ENCODE results near the gene GZMB. TPM values are rescaled to one million over a fixed set of nuclear protein-coding genes. Genes with fewer than 3 reads are reported as not detected.

The GZMB gene
- total RNA-seq, 1 experiment from 2014 or later: not detected

GRCh38 chr14:24597403-24597802 lies 36.6 kb downstream of the GZMB start:
- TF ChIP-seq CTCF (conservative IDR thresholded peaks at IDR 0.05): no peak
- no peak overlapping the region for H2BK12ac ChIP-seq (ENCODE audit: insufficient read length, low read depth, low read length)
- H4K8ac ChIP-seq (replicated peaks; ENCODE audit: insufficient read length, low read depth, low read length): no peak overlapping the region
- no peaks in the 10 kb centered on the region for H3K79me1 ChIP-seq (ENCODE audit: insufficient read depth, low read depth, low read length, poor library complexity, severe bottlenecking)
- no peak overlapping the region for H3K18ac ChIP-seq (ENCODE audit: insufficient read length, low read depth, low read length)
- H3K9ac ChIP-seq (ENCODE audit: extremely low read depth, insufficient read length, low read length): no peak overlapping the region
- no peak overlapping the region for H2BK20ac ChIP-seq (ENCODE audit: low read depth, low read length, poor library complexity, severe bottlenecking)
- H3K23ac ChIP-seq (ENCODE audit: insufficient read length, low read depth, low read length): no peak overlapping the region
- Mint-ChIP-seq H3K4me3 (no peak overlapping the region), H3K27me3 (ENCODE audit: low read depth) (peaks cover 2% of the 10 kb centered on the region), H3K27ac (no peak overlapping the region), H3K9me3 (peaks cover 59 to 92% of the 10 kb centered on the region in 2 experiments), H3K36me3 (ENCODE audit: insufficient read depth in 1 of 3, low read depth in 3 of 3) (peaks cover 2 to 51% (median 5%) of the 10 kb centered on the region in 3 experiments; a peak in 6 of 7 replicates), H3K4me1 (no peaks in the 10 kb centered on the region)
- H2AFZ ChIP-seq (ENCODE audit: low read length): no peak overlapping the region
- H2BK5ac ChIP-seq (ENCODE audit: insufficient read length, low read length): no peak overlapping the region
- H3K23me2 ChIP-seq (ENCODE audit: insufficient read length, low read depth, low read length, poor library complexity, severe bottlenecking): no peaks in the 10 kb centered on the region
- no peaks in the 10 kb centered on the region for H3K4me1 ChIP-seq (ENCODE audit: insufficient read depth, low read length)
- no peaks in the 10 kb centered on the region for H3K27me3 ChIP-seq (ENCODE audit: insufficient read depth, low read length)
- H3T11ph ChIP-seq (ENCODE audit: low read length): no peak overlapping the region
- DNase-seq: no peak
- no peak overlapping the region for H3K27ac ChIP-seq (ENCODE audit: insufficient read length, low read depth, low read length)
- no peaks in the 10 kb centered on the region for H3K79me2 ChIP-seq (ENCODE audit: insufficient read depth, low read length)
- no peak overlapping the region for H3K56ac ChIP-seq (ENCODE audit: insufficient read length, low read depth, low read length)
- H3K4ac ChIP-seq (ENCODE audit: low read depth, low read length): no peak overlapping the region
- no peaks in the 10 kb centered on the region for H3K9me3 ChIP-seq (ENCODE audit: control insufficient read depth, low read depth, low read length)
- H4K91ac ChIP-seq (ENCODE audit: insufficient read length, low read depth, low read length): no peak overlapping the region
- no peak overlapping the region for H3K14ac ChIP-seq (ENCODE audit: insufficient read depth, low read length)
- H4K20me1 ChIP-seq (ENCODE audit: control insufficient read depth, insufficient read depth, insufficient read length): no peaks in the 10 kb centered on the region
- H2BK120ac ChIP-seq (ENCODE audit: low read depth, low read length, poor library complexity, severe bottlenecking): no peak overlapping the region
- H4K5ac ChIP-seq (ENCODE audit: insufficient read length, low read depth, low read length): no peak overlapping the region
- H2AK5ac ChIP-seq (ENCODE audit: insufficient read length, low read length): no peak overlapping the region
- H2BK15ac ChIP-seq (ENCODE audit: low read depth, low read length): no peak overlapping the region
- no peak overlapping the region for H3K4me2 ChIP-seq (ENCODE audit: insufficient read depth, insufficient read length, low read length)

All from H9 (cell line).